HUES6 (cell line): ENCODE data around the gene ROM1.

Experiments
- H3K27ac ChIP-seq: 2 replicates; pipeline ENCODE4 v1.7.0; 2013; ENCODE audit warnings: low read depth, mild to moderate bottlenecking, low read length, inconsistent platforms
- H3K27me3 ChIP-seq: 2 replicates; pipeline ENCODE4 v1.6.1; 2013; ENCODE audit warnings: low read length; ENCODE audit not compliant: control insufficient read depth, insufficient read depth
- H3K36me3 ChIP-seq: 2 replicates; pipeline ENCODE4 v1.6.1; 2013; ENCODE audit warnings: low read length; ENCODE audit not compliant: control insufficient read depth, insufficient read depth
- H3K4me1 ChIP-seq: 2 replicates; pipeline ENCODE4 v1.6.1; 2013; ENCODE audit warnings: low read length; ENCODE audit not compliant: control insufficient read depth, insufficient read depth
- H3K4me3 ChIP-seq: 2 replicates; pipeline ENCODE4 v1.5.1; 2013; ENCODE audit warnings: low read depth, low read length
- H3K9ac ChIP-seq: one replicate; pipeline ENCODE4 v1.6.1; 2013; ENCODE audit warnings: mild to moderate bottlenecking, low read length
- H3K9me3 ChIP-seq: 2 replicates; pipeline ENCODE4 v1.6.1; 2013; ENCODE audit warnings: low read depth, low read length; ENCODE audit not compliant: control insufficient read depth, insufficient read depth

ROM1 gene

GRCh38 chr11:62588966-62589637, 24.0 kb upstream of the ROM1 start:
- Histone ChIP-seq H3K9ac (no peak overlapping the region), H3K36me3 (peaks cover 38% of the 10 kb centered on the region), H3K27me3 (no peaks in the 10 kb centered on the region), H3K27ac (no peak overlapping the region), H3K4me3 (no peak overlapping the region), H3K4me1 (peaks cover 7% of the 10 kb centered on the region), H3K9me3 (no peaks in the 10 kb centered on the region)

DNA sequence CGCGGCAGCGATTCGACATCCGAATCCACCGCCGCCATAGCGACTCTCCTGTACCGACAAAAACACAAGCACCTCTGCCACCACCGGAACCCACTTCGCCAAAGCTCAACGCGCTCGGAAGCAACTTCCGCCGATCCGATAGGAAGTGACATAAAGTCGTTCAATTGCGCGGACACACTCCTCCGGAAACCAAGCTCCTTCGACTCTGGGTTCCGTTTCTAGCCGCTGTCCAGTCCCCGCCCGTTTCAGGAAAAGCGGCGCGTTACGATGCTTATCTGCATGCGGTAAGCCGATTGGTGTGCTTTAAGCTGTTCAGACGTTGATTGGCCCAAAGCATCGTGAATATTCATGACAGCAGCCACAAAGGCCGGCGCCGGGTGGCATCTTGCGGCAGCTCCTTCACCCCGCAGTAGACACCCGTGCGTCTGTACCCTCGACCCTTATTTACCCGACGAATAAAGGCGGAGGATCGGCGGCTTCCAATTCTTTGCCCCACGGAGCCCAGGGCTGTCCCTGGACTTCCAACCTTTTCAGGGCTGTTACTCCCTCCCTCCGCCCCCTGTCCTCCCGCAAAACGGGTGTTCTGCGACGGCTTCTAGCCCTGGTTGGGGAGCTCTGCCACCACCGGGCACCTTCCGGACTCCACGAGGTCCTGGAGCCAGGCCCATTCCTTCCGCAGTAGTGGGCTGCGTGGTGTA, 21.5 kb upstream of the ROM1 start, which contains the start of gene TUT1:
Gene TUT1, minus strand, starts transcription at position 76 of the 698 bp plus-strand sequence. Its CDS starts 38 bp downstream, at position 38.
- no peaks in the 10 kb centered on the region for H3K9me3 ChIP-seq
- peak within 1 kb of the TSS; percentile 81 for H3K9ac ChIP-seq
- peak within 1 kb of the TSS; percentile 71 for H3K27ac ChIP-seq
- peaks cover 7% of the 10 kb centered on the region for H3K4me1 ChIP-seq
- H3K27me3 ChIP-seq = no peaks in the 10 kb centered on the region
- H3K4me3 ChIP-seq = peak within 1 kb of the TSS; percentile 80
- H3K36me3 ChIP-seq = peaks cover 51% of the 10 kb centered on the region

DNA sequence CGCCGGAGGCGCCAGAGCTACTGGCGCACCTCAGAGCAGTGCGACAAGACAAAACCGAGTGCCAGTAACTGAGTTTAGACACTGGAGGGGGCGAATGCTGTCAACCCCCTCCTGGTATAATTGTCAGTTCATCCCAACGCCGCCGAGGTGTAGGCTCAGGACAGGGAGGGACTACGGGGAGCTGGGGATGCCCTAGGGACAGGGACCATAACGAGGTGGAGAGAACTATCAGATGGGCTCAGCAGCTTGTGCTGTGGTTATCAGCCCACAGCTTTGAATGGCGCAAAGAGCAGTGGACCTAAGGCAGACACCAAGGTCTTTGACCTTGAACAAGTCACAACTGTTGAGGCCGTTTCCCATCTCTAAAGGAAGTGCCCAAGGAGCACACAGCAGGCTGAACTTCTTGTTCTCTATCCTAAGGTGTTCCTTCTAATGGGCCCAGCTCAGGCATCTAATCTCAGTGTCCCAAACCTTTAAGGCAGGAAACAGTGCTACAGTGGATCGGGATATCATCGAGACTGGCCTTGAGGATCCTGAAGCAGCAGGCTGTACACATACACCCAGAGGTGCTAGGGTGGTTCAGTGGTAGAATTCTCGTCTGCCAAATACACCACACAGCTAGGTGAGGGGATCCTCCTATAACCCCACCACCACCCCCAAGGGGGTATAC, 20.8 kb upstream of the ROM1 start:
- Histone ChIP-seq H3K9ac (peak overlapping the region; percentile 81), H3K27ac (peak overlapping the region; percentile 71; the same call in 1 of the 2 replicates), H3K9me3 (no peaks in the 10 kb centered on the region), H3K4me3 (peak overlapping the region; percentile 63), H3K27me3 (no peaks in the 10 kb centered on the region), H3K4me1 (peaks cover 7% of the 10 kb centered on the region), H3K36me3 (peaks cover 53% of the 10 kb centered on the region)

- Histone ChIP-seq H3K4me1 (peaks cover 7% of the 10 kb centered on the region), H3K9ac (no peak overlapping the region), H3K36me3 (peaks cover 53% of the 10 kb centered on the region), H3K27ac (no peak overlapping the region), H3K27me3 (no peaks in the 10 kb centered on the region), H3K9me3 (no peaks in the 10 kb centered on the region), H3K4me3 (no peak overlapping the region)
These were observed 20.1 kb upstream of the ROM1 start for GRCh38 chr11:62592989-62593421.

- Histone ChIP-seq H3K9me3 (no peaks in the 10 kb centered on the region), H3K36me3 (peaks cover 54% of the 10 kb centered on the region), H3K4me3 (no peak overlapping the region), H3K27me3 (no peaks in the 10 kb centered on the region), H3K27ac (no peak overlapping the region), H3K4me1 (peaks cover 7% of the 10 kb centered on the region), H3K9ac (no peak overlapping the region)
These were observed 19.5 kb upstream of the ROM1 start for GRCh38 chr11:62593434-62594044.

DNA sequence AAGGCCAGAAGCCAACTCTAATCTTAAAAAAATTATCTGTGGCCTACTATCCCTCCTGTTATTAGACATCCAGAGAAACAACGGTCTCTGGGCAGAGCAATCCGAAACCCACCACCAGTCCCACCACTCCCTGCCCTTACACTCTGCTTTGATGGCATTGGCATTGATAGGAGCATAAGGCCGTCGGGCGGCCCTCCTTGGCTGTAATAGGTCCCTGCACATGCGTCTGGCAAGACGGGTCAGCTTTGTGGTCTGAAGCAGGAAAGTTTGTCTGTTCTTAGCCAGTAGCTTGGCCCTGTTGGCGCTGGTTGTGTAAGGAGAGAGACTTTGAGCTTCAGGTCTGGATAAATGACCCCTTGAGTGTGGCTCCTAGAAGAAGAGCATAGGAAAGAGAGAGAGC, 17.9 kb upstream of the ROM1 start:
- H3K27ac ChIP-seq = no peak overlapping the region
- no peaks in the 10 kb centered on the region for H3K9me3 ChIP-seq
- H3K36me3 ChIP-seq = peaks cover 54% of the 10 kb centered on the region
- H3K27me3 ChIP-seq = no peaks in the 10 kb centered on the region
- no peak overlapping the region for H3K4me3 ChIP-seq
- no peak overlapping the region for H3K9ac ChIP-seq
- peaks cover 16% of the 10 kb centered on the region for H3K4me1 ChIP-seq

- H3K27ac ChIP-seq = no peak overlapping the region
- H3K36me3 ChIP-seq = peaks cover 44% of the 10 kb centered on the region
- peak overlapping the region; percentile 13 for H3K4me3 ChIP-seq
- peaks cover 18% of the 10 kb centered on the region for H3K27me3 ChIP-seq
- H3K4me1 ChIP-seq = peaks cover 18% of the 10 kb centered on the region
- no peak overlapping the region for H3K9ac ChIP-seq
- no peaks in the 10 kb centered on the region for H3K9me3 ChIP-seq
These were observed 13.9 kb upstream of the ROM1 start for GRCh38 chr11:62599069-62599696.

DNA sequence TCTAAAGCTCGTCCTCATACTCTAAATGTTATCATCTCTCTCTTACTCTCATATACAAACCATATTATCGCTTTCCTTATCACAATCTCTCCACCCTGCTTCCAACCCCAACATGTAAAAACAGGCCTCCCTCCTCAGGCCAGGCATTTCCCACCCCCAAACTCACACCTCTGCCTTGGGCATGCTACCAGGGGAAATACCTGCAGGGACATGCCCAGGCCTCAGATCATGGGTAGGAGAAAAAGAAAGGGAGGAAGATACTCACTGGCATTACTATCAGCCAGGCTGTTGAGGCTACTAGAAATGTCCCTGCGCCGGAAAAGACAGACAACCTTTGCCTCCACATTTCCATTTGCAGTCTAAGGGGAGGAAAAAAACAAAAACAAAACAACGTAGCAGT, 13.2 kb upstream of the ROM1 start:
- no peak overlapping the region for H3K27ac ChIP-seq
- H3K9me3 ChIP-seq = no peaks in the 10 kb centered on the region
- peaks cover 18% of the 10 kb centered on the region for H3K27me3 ChIP-seq
- H3K4me3 ChIP-seq = peak overlapping the region; percentile 86
- peaks cover 38% of the 10 kb centered on the region for H3K36me3 ChIP-seq
- peaks cover 20% of the 10 kb centered on the region for H3K4me1 ChIP-seq
- peak overlapping the region; percentile 97 for H3K9ac ChIP-seq

GRCh38 chr11:62600367-62601121, 12.5 kb upstream of the ROM1 start:
- peaks cover 18% of the 10 kb centered on the region for H3K27me3 ChIP-seq
- peak overlapping the region; percentile 86 for H3K4me3 ChIP-seq
- peak overlapping the region; percentile 96; the same call in 1 of the 2 replicates for H3K27ac ChIP-seq
- peaks cover 31% of the 10 kb centered on the region for H3K36me3 ChIP-seq
- no peaks in the 10 kb centered on the region for H3K9me3 ChIP-seq
- H3K9ac ChIP-seq = peak overlapping the region; percentile 97
- peaks cover 23% of the 10 kb centered on the region for H3K4me1 ChIP-seq

- H3K4me3 ChIP-seq = peak overlapping the region; percentile 86
- peaks cover 23% of the 10 kb centered on the region for H3K4me1 ChIP-seq
- no peaks in the 10 kb centered on the region for H3K9me3 ChIP-seq
- peak overlapping the region; percentile 96 for H3K27ac ChIP-seq
- peak overlapping the region; percentile 97 for H3K9ac ChIP-seq
- H3K27me3 ChIP-seq = peaks cover 18% of the 10 kb centered on the region
- H3K36me3 ChIP-seq = peaks cover 26% of the 10 kb centered on the region
These were observed 12.0 kb upstream of the ROM1 start for GRCh38 chr11:62601122-62601371.
